ENCODE measurements around the gene NAGA.

Gene NAGA

GRCh38 chr22:42039271-42039670, 31.3 kb downstream of the NAGA start:
- no peak for DNase-seq (ENCODE audit: low spot score)

- no peak for DNase-seq (ENCODE audit: low spot score)
Observed at GRCh38 chr22:42035256-42035655, 35.4 kb downstream of the NAGA start.

- DNase-seq (ENCODE audit: low spot score), result no peak
Observed at GRCh38 chr22:42033263-42034181, 37.1 kb downstream of the NAGA start.

GRCh38 chr22:42026705-42027104, 43.9 kb downstream of the NAGA start:
- DNase-seq (ENCODE audit: low spot score), result no peak

GRCh38 chr22:42025421-42025820, 45.2 kb downstream of the NAGA start:
- DNase-seq (ENCODE audit: low spot score), result no peak

- DNase-seq (ENCODE audit: low spot score), result no peak
Observed at GRCh38 chr22:42022162-42022847, 48.3 kb downstream of the NAGA start.

GRCh38 chr22:42021571-42021970, 49.0 kb downstream of the NAGA start:
- DNase-seq (ENCODE audit: low spot score), result no peak

GRCh38 chr22:42018224-42018623, 52.4 kb downstream of the NAGA start:
- DNase-seq (ENCODE audit: low spot score), result no peak

- no peak for DNase-seq (ENCODE audit: low spot score)
Observed at GRCh38 chr22:42016111-42016510, 54.5 kb downstream of the NAGA start.

- no peak for DNase-seq (ENCODE audit: low spot score)
Observed at GRCh38 chr22:42013385-42013784, 57.2 kb downstream of the NAGA start.

- no peak for DNase-seq (ENCODE audit: low spot score)
Observed at GRCh38 chr22:42010778-42011177, 59.8 kb downstream of the NAGA start.
